Stimulated activated naive CD8-positive, alpha-beta T cell treated with anti-CD3 and anti-CD28 coated beads, Interleukin-15, Interleukin-2, amounts not matched to agents 100 ng/mL and 50 ng/mL, for 24 hours (primary cell): ENCODE results near the gene MED4.

Experiments used
- H3K27ac Mint-ChIP-seq: one replicate; pipeline ENCODE4 v1.8.0; 2021; ENCODE audit warnings: mild to moderate bottlenecking, mixed read lengths
- H3K27me3 Mint-ChIP-seq: one replicate; pipeline ENCODE4 v1.8.0; 2021; ENCODE audit warnings: mixed read lengths
- H3K36me3 Mint-ChIP-seq: one replicate; pipeline ENCODE4 v1.8.0; 2021; ENCODE audit warnings: low read depth, mixed read lengths
- H3K4me1 Mint-ChIP-seq: one replicate; pipeline ENCODE4 v1.8.0; 2021; ENCODE audit warnings: low read depth, mixed read lengths
- H3K4me3 Mint-ChIP-seq: one replicate; pipeline ENCODE4 v1.8.0; 2021; ENCODE audit warnings: mild to moderate bottlenecking, mixed read lengths
- H3K9me3 Mint-ChIP-seq: one replicate; pipeline ENCODE4 v1.8.0; 2021; ENCODE audit warnings: mixed read lengths

MED4 gene

GRCh38 chr13:48112896-48113755, 18.2 kb upstream of the MED4 start:
- Mint-ChIP-seq H3K9me3 (no peaks in the 10 kb centered on the region), H3K27ac (no peak overlapping the region), H3K4me1 (peaks cover 5% of the 10 kb centered on the region), H3K27me3 (peaks cover 18% of the 10 kb centered on the region), H3K4me3 (no peak overlapping the region), H3K36me3 (no peaks in the 10 kb centered on the region)

GRCh38 chr13:48110931-48111721, 16.2 kb upstream of the MED4 start:
- H3K4me3 Mint-ChIP-seq, result no peak overlapping the region
- no peak overlapping the region for H3K27ac Mint-ChIP-seq
- H3K4me1 Mint-ChIP-seq, result peaks cover 5% of the 10 kb centered on the region
- no peaks in the 10 kb centered on the region for H3K9me3 Mint-ChIP-seq
- peaks cover 13% of the 10 kb centered on the region for H3K27me3 Mint-ChIP-seq
- H3K36me3 Mint-ChIP-seq, result no peaks in the 10 kb centered on the region

- Mint-ChIP-seq H3K4me1 (peaks cover 5% of the 10 kb centered on the region), H3K27me3 (peaks cover 8% of the 10 kb centered on the region), H3K9me3 (no peaks in the 10 kb centered on the region), H3K4me3 (no peak overlapping the region), H3K27ac (no peak overlapping the region), H3K36me3 (no peaks in the 10 kb centered on the region)
Observed at GRCh38 chr13:48110132-48110868, 15.4 kb upstream of the MED4 start.

GRCh38 chr13:48108106-48108505, 13.2 kb upstream of the MED4 start:
- Mint-ChIP-seq H3K27ac (no peak overlapping the region), H3K9me3 (no peaks in the 10 kb centered on the region), H3K36me3 (no peaks in the 10 kb centered on the region), H3K4me1 (peaks cover 1% of the 10 kb centered on the region), H3K27me3 (peaks cover 4% of the 10 kb centered on the region), H3K4me3 (no peak overlapping the region)

- Mint-ChIP-seq H3K4me3 (no peak overlapping the region), H3K27me3 (peaks cover 4% of the 10 kb centered on the region), H3K27ac (no peak overlapping the region), H3K36me3 (peaks cover 8% of the 10 kb centered on the region), H3K4me1 (peaks cover 24% of the 10 kb centered on the region), H3K9me3 (no peaks in the 10 kb centered on the region)
Observed at GRCh38 chr13:48097793-48098192, 2.9 kb upstream of the MED4 start.

DNA sequence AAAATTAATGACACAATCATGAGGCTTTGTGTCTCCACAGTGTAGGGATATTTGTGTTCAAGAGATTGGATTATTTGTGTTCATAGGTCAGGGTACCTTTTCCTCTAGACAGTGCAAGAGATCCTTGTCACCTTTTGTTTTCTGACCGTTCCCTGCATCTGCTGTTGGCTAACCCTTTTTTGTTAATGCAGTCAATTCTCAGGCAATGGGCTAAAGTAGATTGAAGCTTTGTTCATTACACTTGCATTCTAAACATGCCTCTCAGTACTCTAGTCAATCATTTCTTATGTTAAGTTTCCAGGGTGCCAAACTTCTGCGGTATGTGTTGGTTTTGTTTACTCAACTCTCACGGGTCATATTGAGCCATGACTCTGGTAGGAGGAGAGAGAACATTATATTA, 1.8 kb upstream of the MED4 start:
- no peak overlapping the region for H3K4me3 Mint-ChIP-seq
- H3K27me3 Mint-ChIP-seq, result peaks cover under 1% of the 10 kb centered on the region

GRCh38 chr13:48094404-48094780, 512 bp downstream of the MED4 start:
- Mint-ChIP-seq H3K27ac (peak overlapping the region; percentile 96), H3K27me3 (no peaks in the 10 kb centered on the region), H3K9me3 (no peaks in the 10 kb centered on the region), H3K4me1 (peaks cover 49% of the 10 kb centered on the region), H3K36me3 (peaks cover 22% of the 10 kb centered on the region), H3K4me3 (peak overlapping the region; percentile 97)

More for the DNA sequence above, 1.8 kb upstream of the MED4 start:
- peaks cover 35% of the 10 kb centered on the region for H3K4me1 Mint-ChIP-seq
- peaks cover 15% of the 10 kb centered on the region for H3K36me3 Mint-ChIP-seq
- H3K27ac Mint-ChIP-seq, result no peak overlapping the region
- H3K9me3 Mint-ChIP-seq, result no peaks in the 10 kb centered on the region

GRCh38 chr13:48093588-48093987, 1.3 kb downstream of the MED4 start:
- Mint-ChIP-seq H3K4me3 (peak overlapping the region; percentile 97), H3K27me3 (no peaks in the 10 kb centered on the region), H3K9me3 (no peaks in the 10 kb centered on the region), H3K27ac (peak overlapping the region; percentile 96), H3K36me3 (peaks cover 27% of the 10 kb centered on the region), H3K4me1 (peaks cover 56% of the 10 kb centered on the region)

GRCh38 chr13:48086272-48086671, 8.6 kb downstream of the MED4 start:
- Mint-ChIP-seq H3K27ac (no peak overlapping the region), H3K36me3 (peaks cover 40% of the 10 kb centered on the region), H3K9me3 (no peaks in the 10 kb centered on the region), H3K27me3 (no peaks in the 10 kb centered on the region), H3K4me1 (peaks cover 17% of the 10 kb centered on the region), H3K4me3 (no peak overlapping the region)

- peaks cover 71% of the 10 kb centered on the region for H3K36me3 Mint-ChIP-seq
- H3K27ac Mint-ChIP-seq, result no peak overlapping the region
- H3K27me3 Mint-ChIP-seq, result no peaks in the 10 kb centered on the region
- H3K4me3 Mint-ChIP-seq, result no peak overlapping the region
- H3K4me1 Mint-ChIP-seq, result peaks cover 11% of the 10 kb centered on the region
- H3K9me3 Mint-ChIP-seq, result no peaks in the 10 kb centered on the region
Observed at GRCh38 chr13:48081739-48082138, 13.2 kb downstream of the MED4 start.

DNA sequence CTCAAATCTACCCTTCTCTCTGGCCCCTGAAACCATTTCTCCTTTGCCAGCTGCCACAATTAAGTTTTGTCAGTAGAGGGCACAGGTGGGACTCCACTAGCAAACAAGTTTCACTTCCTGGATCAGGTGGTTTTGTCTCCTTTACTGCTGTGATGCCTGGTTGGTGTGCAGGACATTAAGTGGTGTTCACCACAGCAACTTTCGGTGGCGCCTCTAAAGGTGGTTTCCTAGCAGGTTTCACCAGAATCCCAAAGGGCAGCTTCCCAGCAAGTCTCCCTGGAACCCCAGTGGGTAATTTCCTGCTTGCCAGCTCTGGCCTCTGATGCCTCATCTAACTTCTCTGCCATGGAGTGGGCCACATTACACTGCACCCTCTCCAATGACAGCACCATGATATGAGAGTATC, 16.6 kb downstream of the MED4 start:
- Mint-ChIP-seq H3K9me3 (no peaks in the 10 kb centered on the region), H3K4me3 (no peak overlapping the region), H3K27ac (no peak overlapping the region)

GRCh38 chr13:48074006-48074405, 20.9 kb downstream of the MED4 start:
- peaks cover 11% of the 10 kb centered on the region for H3K9me3 Mint-ChIP-seq
- H3K4me1 Mint-ChIP-seq, result peaks cover 11% of the 10 kb centered on the region
- no peaks in the 10 kb centered on the region for H3K27me3 Mint-ChIP-seq
- H3K36me3 Mint-ChIP-seq, result peaks cover 97% of the 10 kb centered on the region
- H3K27ac Mint-ChIP-seq, result no peak overlapping the region
- no peak overlapping the region for H3K4me3 Mint-ChIP-seq

More for the DNA sequence above, 16.6 kb downstream of the MED4 start:
- peaks cover 11% of the 10 kb centered on the region for H3K4me1 Mint-ChIP-seq
- peaks cover 89% of the 10 kb centered on the region for H3K36me3 Mint-ChIP-seq
- H3K27me3 Mint-ChIP-seq, result no peaks in the 10 kb centered on the region

DNA sequence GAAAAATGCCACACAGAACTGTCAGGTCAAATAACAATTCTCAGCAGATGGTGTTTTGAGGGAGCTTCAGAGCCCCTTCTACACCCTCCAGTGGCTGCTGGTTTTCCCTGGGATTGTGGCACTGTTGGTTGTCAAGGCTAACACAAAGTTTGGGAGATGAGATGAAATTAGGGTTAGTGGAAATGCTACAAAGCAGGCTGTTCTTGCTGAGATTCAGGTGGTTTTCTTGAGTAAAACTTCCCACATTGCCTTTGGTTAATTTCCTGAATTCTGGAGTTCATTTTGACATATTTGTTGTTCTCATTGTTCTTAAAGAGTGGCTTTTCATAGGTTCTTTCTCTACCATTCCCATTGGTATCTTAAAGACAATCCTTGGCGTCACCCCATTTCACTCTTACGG, 22.1 kb downstream of the MED4 start:
- Mint-ChIP-seq H3K27ac (no peak overlapping the region), H3K4me3 (no peak overlapping the region), H3K9me3 (peaks cover 15% of the 10 kb centered on the region), H3K4me1 (peaks cover under 1% of the 10 kb centered on the region), H3K36me3 (peaks cover 95% of the 10 kb centered on the region), H3K27me3 (no peaks in the 10 kb centered on the region)

DNA sequence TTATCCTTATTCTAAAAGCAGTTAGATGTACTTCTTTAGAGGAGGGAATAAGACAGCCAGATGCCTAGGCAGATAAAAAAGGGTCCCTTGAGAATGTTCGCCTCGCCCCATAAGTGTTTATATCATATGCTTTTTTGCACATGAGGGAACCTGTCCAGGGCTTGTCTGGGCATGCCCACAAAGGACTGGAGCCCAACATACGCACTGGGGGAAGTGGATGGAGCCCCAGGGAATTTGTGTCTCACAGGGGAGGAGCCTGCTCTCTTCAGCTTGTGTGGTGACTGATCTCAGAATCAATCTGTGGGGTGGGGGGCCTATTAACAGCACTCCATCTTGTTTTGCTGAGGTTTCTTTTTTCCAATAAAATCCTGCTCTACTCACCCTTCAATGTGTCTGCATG, 22.6 kb downstream of the MED4 start:
- H3K36me3 Mint-ChIP-seq, result peaks cover 97% of the 10 kb centered on the region
- H3K27me3 Mint-ChIP-seq, result no peaks in the 10 kb centered on the region
- H3K27ac Mint-ChIP-seq, result no peak overlapping the region

DNA sequence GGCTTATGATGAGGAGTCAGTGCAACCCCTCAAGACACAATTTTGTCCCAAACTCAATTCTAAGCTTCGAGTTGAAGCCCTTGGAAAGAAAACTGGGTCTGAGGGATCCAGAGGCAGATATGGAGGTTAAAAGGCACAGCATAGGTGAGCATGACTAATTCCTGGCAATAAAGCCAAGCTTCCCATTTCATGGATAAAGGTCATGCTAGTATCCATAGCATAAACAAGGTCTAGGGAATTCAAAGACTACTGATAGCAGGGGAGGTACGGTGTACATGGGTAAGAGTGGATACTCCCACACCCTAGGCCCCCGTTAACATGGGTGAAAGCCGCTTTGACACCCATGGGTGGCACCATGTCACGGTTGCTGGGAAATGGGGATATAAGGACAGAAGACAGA, 24.0 kb downstream of the MED4 start:
- H3K4me1 Mint-ChIP-seq, result no peaks in the 10 kb centered on the region
- no peaks in the 10 kb centered on the region for H3K27me3 Mint-ChIP-seq
- H3K9me3 Mint-ChIP-seq, result peaks cover 15% of the 10 kb centered on the region
- no peak overlapping the region for H3K27ac Mint-ChIP-seq
- H3K36me3 Mint-ChIP-seq, result peaks cover 97% of the 10 kb centered on the region
- no peak overlapping the region for H3K4me3 Mint-ChIP-seq

More for the DNA sequence above, 22.6 kb downstream of the MED4 start:
- Mint-ChIP-seq H3K4me1 (no peaks in the 10 kb centered on the region), H3K4me3 (no peak overlapping the region), H3K9me3 (peaks cover 15% of the 10 kb centered on the region)
